H1 (cell line): ENCODE results near the gene ECEL1. TPM values are rescaled to one million over a fixed set of nuclear protein-coding genes. Genes with fewer than 3 reads are reported as not detected.

Experiments
- CTCF ChIA-PET: fragments of 300-600 bp; sonication (Branson Sonifier 250); formaldehyde crosslinking; loops from one replicate; lab custom pipeline; 2021; ENCODE audit not compliant: partially characterized antibody; lab: Charles Lee
- POLR2A ChIA-PET: fragments of 300-600 bp; sonication (Branson Sonifier 250); formaldehyde crosslinking; loops from one replicate; lab custom pipeline; 2021; ENCODE audit warnings: inconsistent platforms; ENCODE audit not compliant: partially characterized antibody; lab: Charles Lee
- DNase-seq, 2 experiments: peaks; one replicate each; pipeline versions ENCODE4 v3.0.0 to v3.0.0-alpha.2; 2010 to 2022; ENCODE audit warnings: low spot score in 2 of 2, low read depth in 1 of 2, mixed read lengths in 1 of 2
- FAIRE-seq: peaks from 2 replicates; lab custom pipeline; 2011; peaks lifted over from hg19 to GRCh38; lab: Jason Lieb, UNC
- H2AFZ ChIP-seq: 2 replicates; pipeline ENCODE4 v1.8.1; 2012; ENCODE audit warnings: low read length, inconsistent platforms
- H2AK5ac ChIP-seq: 2 replicates; pipeline ENCODE4 v1.6.1; 2013; ENCODE audit warnings: low read depth, low read length
- H2BK120ac ChIP-seq: replicated peaks from 2 replicates; pipeline ENCODE3; 2013; ENCODE audit warnings: low read depth, low read length, inconsistent platforms
- H2BK12ac ChIP-seq: 2 replicates; pipeline ENCODE4 v1.6.1; 2013; ENCODE audit warnings: low read depth, low read length
- H2BK15ac ChIP-seq: 2 replicates; pipeline ENCODE4 v1.6.1; 2013; ENCODE audit warnings: low read length
- H2BK20ac ChIP-seq: 2 replicates; pipeline ENCODE4 v1.6.1; 2013; ENCODE audit warnings: low read length
- H2BK5ac ChIP-seq: 2 replicates; pipeline ENCODE4 v1.6.1; 2013; ENCODE audit warnings: low read depth, low read length
- H3K14ac ChIP-seq: 2 replicates; pipeline ENCODE4 v1.6.1; 2013; ENCODE audit warnings: inconsistent platforms; ENCODE audit not compliant: insufficient read length
- H3K18ac ChIP-seq: 2 replicates; pipeline ENCODE4 v1.6.1; 2013; ENCODE audit warnings: low read length; ENCODE audit errors: extremely low read depth
- H3K23ac ChIP-seq: 2 replicates; pipeline ENCODE4 v1.6.1; 2013; ENCODE audit warnings: inconsistent platforms; ENCODE audit not compliant: insufficient read length
- H3K23me2 ChIP-seq: 2 replicates; pipeline ENCODE4 v1.6.1; 2013; ENCODE audit warnings: low read depth, low read length
- H3K27ac ChIP-seq: 2 replicates; pipeline ENCODE4 v1.6.1; 2011; ENCODE audit warnings: low read depth, low read length, inconsistent platforms
- H3K27me3 ChIP-seq, 4 experiments: replicated peaks in 1 of 4; 1 replicate in 1 of 4; 2 replicates in 3 of 4; pipeline versions ENCODE4 v1.6.1 to v1.8.1; 2011 to 2013; ENCODE audit warnings: low read length in 3 of 4, mild to moderate bottlenecking in 3 of 4, inconsistent platforms in 2 of 4, mixed read lengths in 2 of 4, moderate library complexity in 1 of 4; ENCODE audit not compliant: control insufficient read depth in 3 of 4, insufficient read depth in 3 of 4; ENCODE audit errors: extremely low read depth in 1 of 4
- H3K36me3 ChIP-seq, 4 experiments: 2 replicates each; pipeline versions ENCODE4 v1.6.1 to v1.8.1; 2011 to 2013; ENCODE audit warnings: mild to moderate bottlenecking in 4 of 4, low read length in 3 of 4, moderate library complexity in 2 of 4, control low read depth in 1 of 4, inconsistent platforms in 1 of 4; ENCODE audit not compliant: insufficient read depth in 4 of 4, control insufficient read depth in 2 of 4
- H3K4ac ChIP-seq: replicated peaks from 2 replicates; pipeline ENCODE3; 2013; ENCODE audit warnings: low read length, low read depth, mixed read lengths, inconsistent platforms; ENCODE audit not compliant: insufficient read length
- H3K4me1 ChIP-seq, 4 experiments: replicated peaks in 1 of 4; 1 replicate in 1 of 4; 2 replicates in 3 of 4; pipeline versions ENCODE4 v1.6.1 to v1.8.1; 2011 to 2013; ENCODE audit warnings: low read length in 3 of 4, inconsistent platforms in 2 of 4, mixed read lengths in 1 of 4; ENCODE audit not compliant: insufficient read depth in 4 of 4, control insufficient read depth in 3 of 4
- H3K4me2 ChIP-seq, 2 experiments: 2 replicates each; pipeline versions ENCODE4 v1.6.1 to v1.8.1; 2011 to 2013; ENCODE audit warnings: low read depth in 2 of 2, low read length in 2 of 2, control low read depth in 1 of 2, inconsistent platforms in 1 of 2, mild to moderate bottlenecking in 1 of 2; ENCODE audit not compliant: insufficient read depth in 1 of 2
- H3K4me3 ChIP-seq, 4 experiments: fragments of 200-600, 300-600 bp in 1 of 4; sonication (generic), shearing (Covaris generic), sonication (Bioruptor Twin) in 1 of 4; 2 replicates each; pipeline versions ENCODE4 v1.5.1 to v1.8.1; 2011 to 2016; ENCODE audit warnings: low read length in 4 of 4, low read depth in 3 of 4, control low read depth in 2 of 4, inconsistent platforms in 2 of 4, mild to moderate bottlenecking in 2 of 4, mixed read lengths in 1 of 4, moderate library complexity in 1 of 4; ENCODE audit not compliant: insufficient read depth in 2 of 4; ENCODE audit errors: extremely low read depth in 1 of 4
- H3K56ac ChIP-seq: replicated peaks from 2 replicates; pipeline ENCODE3; 2013; ENCODE audit warnings: low read depth, mild to moderate bottlenecking, mixed read lengths, low read length, inconsistent platforms; ENCODE audit not compliant: insufficient read length
- H3K79me1 ChIP-seq: 2 replicates; pipeline ENCODE4 v1.6.1; 2013; ENCODE audit warnings: low read depth, low read length, control low read depth
- H3K79me2 ChIP-seq, 2 experiments: 2 replicates each; pipeline versions ENCODE4 v1.6.1 to v1.8.1; 2012 to 2013; ENCODE audit warnings: low read length in 2 of 2, mild to moderate bottlenecking in 2 of 2, inconsistent platforms in 1 of 2; ENCODE audit not compliant: insufficient read depth in 2 of 2, control insufficient read depth in 1 of 2
- H3K9ac ChIP-seq, 4 experiments: replicated peaks in 1 of 4; 1 replicate in 1 of 4; 2 replicates in 3 of 4; pipeline versions ENCODE4 v1.6.1 to v1.8.1; 2011 to 2013; ENCODE audit warnings: low read depth in 3 of 4, low read length in 3 of 4, control low read depth in 2 of 4, mild to moderate bottlenecking in 2 of 4, moderate library complexity in 2 of 4, inconsistent platforms in 1 of 4; ENCODE audit errors: extremely low read depth in 1 of 4
- H3K9me3 ChIP-seq, 2 experiments: 2 replicates each; pipeline versions ENCODE4 v1.6.1 to v1.8.1; 2012 to 2013; ENCODE audit warnings: mild to moderate bottlenecking in 2 of 2, moderate library complexity in 2 of 2, control low read depth in 1 of 2, inconsistent platforms in 1 of 2, low read depth in 1 of 2, low read length in 1 of 2, mixed read lengths in 1 of 2; ENCODE audit not compliant: insufficient read depth in 2 of 2
- H4K20me1 ChIP-seq, 2 experiments: replicated peaks in 1 of 2; 2 replicates each; pipeline versions ENCODE3 to v1.8.1; 2011 to 2013; ENCODE audit warnings: inconsistent platforms in 2 of 2, low read length in 2 of 2, mild to moderate bottlenecking in 1 of 2; ENCODE audit not compliant: insufficient read depth in 2 of 2, control insufficient read depth in 1 of 2
- H4K5ac ChIP-seq: 2 replicates; pipeline ENCODE4 v1.6.1; 2013; ENCODE audit warnings: low read length, low read depth, mixed read lengths, inconsistent platforms; ENCODE audit not compliant: insufficient read length
- H4K8ac ChIP-seq: 2 replicates; pipeline ENCODE4 v1.8.0; 2013; ENCODE audit warnings: mild to moderate bottlenecking, moderate library complexity, low read length, inconsistent platforms; ENCODE audit not compliant: insufficient read depth; ENCODE audit errors: extremely low read depth
- H4K91ac ChIP-seq: replicated peaks from 2 replicates; pipeline ENCODE3; 2013; ENCODE audit warnings: low read length, mixed read lengths, inconsistent platforms; ENCODE audit not compliant: insufficient read length
- ASH2L ChIP-seq: fragments of 200-600, 300-600 bp; sonication (generic); IDR thresholded peaks from one replicate; pipeline ENCODE4 v1.7.1; 2017; ENCODE audit warnings: low read length
- CBX5 ChIP-seq: fragments of 300-800, 300-1000 bp; sonication (generic); IDR thresholded peaks from 2 replicates; pipeline ENCODE4 v1.7.1; 2016; ENCODE audit warnings: antibody characterized with exemption, low read length, low read depth
- CHD1 ChIP-seq: IDR thresholded peaks from 2 replicates; pipeline ENCODE4 v1.6.1; 2012; ENCODE audit warnings: low read depth, low read length, improper control_type of control experiment
- CHD2 ChIP-seq: IDR thresholded peaks from 2 replicates; pipeline ENCODE4 v1.6.1; 2012; ENCODE audit warnings: low read length, improper control_type of control experiment
- CREB1 ChIP-seq: IDR thresholded peaks from 2 replicates; pipeline ENCODE4 v1.6.1; 2012; ENCODE audit warnings: inconsistent platforms
- PHF8 ChIP-seq: fragments of 200-600 bp; sonication (generic); conservative IDR thresholded peaks from 2 replicates; pipeline ENCODE4 v1.7.1; 2012; ENCODE audit warnings: low read depth, mild to moderate bottlenecking, inconsistent platforms, low read length, moderate library complexity
- RXRA ChIP-seq: IDR thresholded peaks from 2 replicates; pipeline ENCODE4 v1.6.1; 2011; ENCODE audit warnings: low read depth, mild to moderate bottlenecking, low read length, moderate library complexity; ENCODE audit not compliant: insufficient read depth
- SP4 ChIP-seq: IDR thresholded peaks from 2 replicates; pipeline ENCODE4 v1.6.1; 2012; ENCODE audit warnings: low read length, inconsistent platforms
- WGBS, 2 experiments: shearing (Covaris generic) in 1 of 2; methylation state at CpG; one replicate each; pipeline versions ENCODE4 v1.1.6 to v1.1.7; 2013 to 2015; ENCODE audit warnings: low lambda C conversion rate in 2 of 2, mixed read lengths in 2 of 2, inconsistent platforms in 1 of 2, low coverage in 1 of 2, missing lambda C conversion rate in 1 of 2; ENCODE audit not compliant: insufficient replicate concordance in 2 of 2, insufficient coverage in 1 of 2, insufficient read length in 1 of 2; ENCODE audit errors: extremely low coverage in 1 of 2, missing lambda C conversion rate in 1 of 2; 5-methylcytosine and 5-hydroxymethylcytosine counted together
- polyA plus RNA-seq, 7 experiments: library from polyadenylated mRNA; depleted of rRNA in 3 of 7; stranded (reverse) in 5 of 7; unstranded in 2 of 7; fragments of >200 nt in 5 of 7; fragments of 200-250 nt in 2 of 7; gene quantifications; 1 replicate in 5 of 7; 2 replicates in 1 of 7; 4 replicates in 1 of 7; pipeline versions ENCODE4 v1.2.1 to v1.2.3, GENCODE V29; 2011 to 2013; ENCODE audit warnings: missing spikeins in 2 of 7, mixed read lengths in 2 of 7
- total RNA-seq: library from RNA; stranded (reverse); fragmentation: NEBNext Ultra II Directional; extraction: Animal tissue kit (Norgen Biotek cat#: 25700); gene quantifications from 2 replicates; pipeline ENCODE4 v1.2.1, GENCODE V29; 2021
- TF ChIP-seq, protein P1 (sequence below): IDR thresholded peaks from 2 replicates; pipeline ENCODE4 v1.6.1; 2012; ENCODE audit warnings: inconsistent platforms
- TF ChIP-seq, protein P2 (sequence below): IDR thresholded peaks from 2 replicates; pipeline ENCODE4 v1.6.1; 2011; ENCODE audit warnings: low read length, improper control_type of control experiment

ECEL1 gene
- total and polyA plus RNA-seq, 2 of the 8 experiments (the other 6 are each of a cell fraction or from before 2014, with no cell fraction given): 7.7 to 20.2 TPM

DNA sequence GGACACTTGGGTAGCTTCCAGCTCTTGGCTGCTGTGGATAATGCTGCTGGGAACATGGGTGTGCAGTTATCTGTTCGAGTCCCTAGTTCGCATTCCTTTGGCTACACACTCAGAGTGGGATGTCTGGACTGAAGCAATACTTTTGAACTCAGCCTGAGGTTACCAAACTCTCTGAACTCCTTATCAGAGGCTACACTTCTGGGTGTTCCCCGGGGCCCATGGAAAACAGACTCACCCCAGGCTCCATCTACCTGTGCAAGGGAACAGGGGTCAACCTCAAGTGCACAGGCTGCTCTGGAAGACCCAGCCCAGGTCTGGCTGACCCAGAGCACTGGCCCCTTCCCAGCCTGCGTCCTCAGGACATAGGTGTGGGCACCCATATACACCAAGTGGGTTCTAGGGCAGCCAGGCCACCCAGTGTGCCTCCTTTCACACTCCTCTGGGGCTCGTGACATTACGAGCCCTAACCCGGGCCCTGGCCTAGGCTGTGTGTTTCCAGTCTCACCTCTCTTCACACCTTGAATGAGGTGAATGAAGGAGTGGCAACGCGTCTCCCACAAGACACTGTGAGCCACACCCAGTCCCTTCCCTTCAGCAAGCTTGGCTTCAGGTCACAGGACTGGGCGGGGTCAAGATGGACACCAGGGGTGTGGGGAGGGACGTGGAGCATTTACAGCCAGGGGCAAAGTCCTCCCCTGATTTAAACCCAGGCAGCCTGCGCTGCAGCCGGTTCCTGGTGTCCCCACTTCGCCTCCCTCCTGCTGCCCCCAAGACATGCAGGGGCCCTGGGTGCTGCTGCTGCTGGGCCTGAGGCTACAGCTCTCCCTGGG lies 32.0 kb downstream of the ECEL1 start, which contains the start of gene ALPI:
Gene ALPI (plus strand): TSS at position 728 of the 830 bp plus-strand sequence. CDS start 47 bp downstream, at position 775.
- no peak within 1 kb of the TSS for H3K18ac ChIP-seq
- H3K27ac ChIP-seq: no peak within 1 kb of the TSS
- no peak within 1 kb of the TSS for H4K5ac ChIP-seq
- H2BK120ac ChIP-seq: no peak within 1 kb of the TSS
- ChIA-PET POLR2A (no interaction called here), CTCF (interaction anchor here (1.2 to 1.6 kb wide), 6 partner anchors 8 to 114 kb away, joined by 3 to 5 read pairs (median 4); no protein-coding TSS in a partner anchor)
- 81% methylated on average over 12 of the region's 14 CpGs; no CpG with 5 or more reads in 1 of the 2 experiments for WGBS, 2 experiments
- H3K9me3 ChIP-seq: no peaks in the 10 kb centered on the region
- no peak within 1 kb of the TSS for H2BK20ac ChIP-seq
- H3K27me3 ChIP-seq: no peaks in the 10 kb centered on the region
- H2AFZ ChIP-seq: no peak within 1 kb of the TSS
- no peaks in the 10 kb centered on the region for H3K36me3 ChIP-seq
- no peak within 1 kb of the TSS for H4K91ac ChIP-seq
- no peak within 1 kb of the TSS for H2BK15ac ChIP-seq
- H3K79me2 ChIP-seq: no peaks in the 10 kb centered on the region
- H3K9ac ChIP-seq: no peak within 1 kb of the TSS
- H2BK12ac ChIP-seq: no peak within 1 kb of the TSS
- no peak within 1 kb of the TSS for H3K4ac ChIP-seq
- H3K56ac ChIP-seq: no peak within 1 kb of the TSS
- no peaks in the 10 kb centered on the region for H3K79me1 ChIP-seq
- TF ChIP-seq ASH2L (no peak), SP4 (no peak), CHD2 (no peak), CHD1 (no peak), RXRA (no peak), PHF8 (no peak), CREB1 (no peak), CBX5 (no peak)
- TF ChIP-seq, protein P1, sequence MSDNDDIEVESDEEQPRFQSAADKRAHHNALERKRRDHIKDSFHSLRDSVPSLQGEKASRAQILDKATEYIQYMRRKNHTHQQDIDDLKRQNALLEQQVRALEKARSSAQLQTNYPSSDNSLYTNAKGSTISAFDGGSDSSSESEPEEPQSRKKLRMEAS: no peak
- TF ChIP-seq, protein P2, sequence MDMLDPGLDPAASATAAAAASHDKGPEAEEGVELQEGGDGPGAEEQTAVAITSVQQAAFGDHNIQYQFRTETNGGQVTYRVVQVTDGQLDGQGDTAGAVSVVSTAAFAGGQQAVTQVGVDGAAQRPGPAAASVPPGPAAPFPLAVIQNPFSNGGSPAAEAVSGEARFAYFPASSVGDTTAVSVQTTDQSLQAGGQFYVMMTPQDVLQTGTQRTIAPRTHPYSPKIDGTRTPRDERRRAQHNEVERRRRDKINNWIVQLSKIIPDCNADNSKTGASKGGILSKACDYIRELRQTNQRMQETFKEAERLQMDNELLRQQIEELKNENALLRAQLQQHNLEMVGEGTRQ: no peak
- peaks cover 0 to 3% (median 0%) of the 10 kb centered on the region in 4 experiments; a peak in 1 of 7 replicates for H3K4me1 ChIP-seq
- DNase-seq: no peak
- H2AK5ac ChIP-seq: no peak within 1 kb of the TSS
- H2BK5ac ChIP-seq: no peak within 1 kb of the TSS
- no peak within 1 kb of the TSS for H3K14ac ChIP-seq
- H3K4me3 ChIP-seq: no peak within 1 kb of the TSS
- FAIRE-seq: no peak
- no peak within 1 kb of the TSS for H3K4me2 ChIP-seq
- H3K23ac ChIP-seq: no peak within 1 kb of the TSS
- H4K8ac ChIP-seq: no peak within 1 kb of the TSS
- no peaks in the 10 kb centered on the region; the same call in 1 of the 2 replicates for H3K23me2 ChIP-seq
- no peaks in the 10 kb centered on the region for H4K20me1 ChIP-seq
